PC-9 (cell line): ENCODE data around the gene KIAA0753. TPM values are rescaled to one million over a fixed set of nuclear protein-coding genes. Genes with fewer than 3 reads are reported as not detected.

ENCODE experiments used
- BruUV-seq: library from RNA; stranded (reverse); fragments of 400-500 nt; replicated peaks from 2 replicates; lab custom pipeline; 2021; lab: Mats Ljungman, UMichigan
- CTCF ChIA-PET: fragments of 300-600 bp; sonication (Branson Sonifier 250); formaldehyde crosslinking; loops from one replicate; lab custom pipeline; 2022; ENCODE audit warnings: antibody characterized with exemption; lab: Charles Lee
- POLR2A ChIA-PET: fragments of 300-600 bp; sonication (Branson Sonifier 250); formaldehyde crosslinking; loops from one replicate; lab custom pipeline; 2022; ENCODE audit warnings: antibody characterized with exemption; ENCODE audit not compliant: unreplicated experiment; lab: Charles Lee
- DNase-seq, 2 experiments: peaks; one replicate each; pipeline versions ENCODE4 v3.0.0 to v3.0.0-alpha.2; 2015 to 2022; ENCODE audit warnings: mixed read lengths in 1 of 2
- H2AFZ ChIP-seq: fragments of 200-600 bp; sonication (generic); 2 replicates; pipeline ENCODE4 v1.8.1; 2017; ENCODE audit warnings: antibody characterized with exemption
- H3F3A ChIP-seq: fragments of 200-600 bp; sonication (generic); 2 replicates; pipeline ENCODE4 v1.8.1; 2017; ENCODE audit warnings: antibody characterized with exemption, mild to moderate bottlenecking, low read depth; ENCODE audit not compliant: insufficient read depth
- H3K27ac ChIP-seq: fragments of 200-600 bp; sonication (generic); 2 replicates; pipeline ENCODE4 v1.6.1; 2016; ENCODE audit warnings: mixed run types
- H3K27me3 ChIP-seq: fragments of 200-600 bp; sonication (generic); 2 replicates; pipeline ENCODE4 v1.6.1; 2016; ENCODE audit warnings: low read depth, mixed run types; ENCODE audit not compliant: insufficient read depth
- H3K36me3 ChIP-seq: fragments of 200-600 bp; sonication (generic); 2 replicates; pipeline ENCODE4 v1.6.1; 2016; ENCODE audit warnings: low read depth, mixed run types
- H3K4me1 ChIP-seq: fragments of 200-600 bp; sonication (generic); replicated peaks from 2 replicates; pipeline ENCODE4 v1.6.1; 2016; ENCODE audit warnings: mixed run types; ENCODE audit not compliant: insufficient read depth
- H3K4me2 ChIP-seq: fragments of 200-600 bp; sonication (generic); 2 replicates; pipeline ENCODE4 v1.6.1; 2017; ENCODE audit warnings: mixed run types
- H3K4me3 ChIP-seq: fragments of 200-600 bp; sonication (generic); 2 replicates; pipeline ENCODE4 v1.6.1; 2016; ENCODE audit warnings: mixed run types
- H3K79me2 ChIP-seq: fragments of 200-600 bp; sonication (generic); 2 replicates; pipeline ENCODE4 v1.6.1; 2017; ENCODE audit warnings: low read depth, mixed run types
- H3K9me2 ChIP-seq: fragments of 200-600 bp; sonication (generic); 2 replicates; pipeline ENCODE4 v1.8.1; 2017; ENCODE audit warnings: mild to moderate bottlenecking; ENCODE audit not compliant: insufficient read depth
- H3K9me3 ChIP-seq: fragments of 200-600 bp; sonication (generic); 2 replicates; pipeline ENCODE4 v1.8.1; 2016; ENCODE audit warnings: low read depth; ENCODE audit not compliant: insufficient read depth
- H4K20me1 ChIP-seq: fragments of 200-600 bp; sonication (generic); 2 replicates; pipeline ENCODE4 v1.8.1; 2017; ENCODE audit not compliant: insufficient read depth
- EZH2 ChIP-seq: fragments of 200-600 bp; sonication (generic); IDR thresholded peaks from 2 replicates; pipeline ENCODE4 v1.8.0; 2017; ENCODE audit warnings: antibody characterized with exemption, low read depth
- intact Hi-C: fragments of 100-400 bp; cut with micrococcal nuclease; formaldehyde crosslinking; loops from one replicate; pipeline ENCODE4 v1.10.0; 2022; ENCODE audit not compliant: unreplicated experiment
- total RNA-seq: library from RNA; stranded (reverse); gene quantifications from 2 replicates; pipeline ENCODE4 v1.2.3, GENCODE V29; 2021
- TF ChIP-seq, protein P1 (sequence below): fragments of 200-600 bp; sonication (generic); conservative IDR thresholded peaks from 2 replicates; pipeline ENCODE4 v1.6.1; 2017; ENCODE audit warnings: mixed run types, antibody characterized with exemption, mild to moderate bottlenecking, moderate library complexity

The KIAA0753 gene
- total RNA-seq, 1 experiment from 2014 or later, result 47.0 TPM

DNA sequence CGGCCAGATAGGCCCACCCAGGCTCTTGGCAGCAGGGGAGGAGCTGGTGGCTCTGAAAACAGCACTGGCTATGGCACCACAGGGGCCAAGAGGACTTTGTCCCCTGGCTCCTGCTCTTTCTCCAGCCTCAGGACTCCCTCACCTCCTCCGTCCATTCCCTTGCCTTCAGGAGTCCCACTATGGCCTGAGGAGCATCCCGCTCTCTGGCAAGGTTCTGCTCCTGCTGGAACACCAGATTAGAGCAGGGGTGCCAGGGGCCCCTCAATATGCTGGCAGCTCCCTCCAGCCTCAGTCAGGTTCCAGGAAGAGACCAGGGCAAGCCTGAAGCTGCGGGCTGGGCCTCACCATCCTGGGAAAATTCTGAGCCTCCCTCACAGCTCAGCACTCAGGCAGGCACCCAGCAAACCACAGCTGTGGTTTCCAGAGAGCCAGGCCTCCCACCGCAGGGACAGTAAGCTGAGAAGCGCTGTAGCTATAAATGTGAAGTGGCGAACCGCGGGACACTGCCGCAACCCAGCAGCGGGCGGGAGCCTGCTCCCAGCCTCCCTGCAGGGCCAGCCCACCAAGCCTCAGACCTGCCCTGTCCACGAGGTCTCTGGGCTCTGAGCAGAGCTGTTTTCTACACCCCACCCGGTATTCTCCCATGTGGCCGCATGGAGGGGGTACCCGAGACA lies 36.8 kb upstream of the KIAA0753 start:
- no peaks in the 10 kb centered on the region for H3K9me3 ChIP-seq
- H3K4me1 ChIP-seq, result no peaks in the 10 kb centered on the region
- no peak overlapping the region for H3K4me3 ChIP-seq
- no peaks in the 10 kb centered on the region for H3K36me3 ChIP-seq
- H3F3A ChIP-seq, result no peaks in the 10 kb centered on the region
- no peaks in the 10 kb centered on the region for H3K27me3 ChIP-seq
- intact Hi-C loops, result no loop called here
- no peak for DNase-seq
- H3K4me2 ChIP-seq, result no peak overlapping the region
- no peak overlapping the region for H3K27ac ChIP-seq
- no peaks in the 10 kb centered on the region for H3K79me2 ChIP-seq
- BruUV-seq, result no TSS peak
- CTCF ChIA-PET, result no interaction called here
- TF ChIP-seq EZH2, result no peak
- TF ChIP-seq, protein P1, sequence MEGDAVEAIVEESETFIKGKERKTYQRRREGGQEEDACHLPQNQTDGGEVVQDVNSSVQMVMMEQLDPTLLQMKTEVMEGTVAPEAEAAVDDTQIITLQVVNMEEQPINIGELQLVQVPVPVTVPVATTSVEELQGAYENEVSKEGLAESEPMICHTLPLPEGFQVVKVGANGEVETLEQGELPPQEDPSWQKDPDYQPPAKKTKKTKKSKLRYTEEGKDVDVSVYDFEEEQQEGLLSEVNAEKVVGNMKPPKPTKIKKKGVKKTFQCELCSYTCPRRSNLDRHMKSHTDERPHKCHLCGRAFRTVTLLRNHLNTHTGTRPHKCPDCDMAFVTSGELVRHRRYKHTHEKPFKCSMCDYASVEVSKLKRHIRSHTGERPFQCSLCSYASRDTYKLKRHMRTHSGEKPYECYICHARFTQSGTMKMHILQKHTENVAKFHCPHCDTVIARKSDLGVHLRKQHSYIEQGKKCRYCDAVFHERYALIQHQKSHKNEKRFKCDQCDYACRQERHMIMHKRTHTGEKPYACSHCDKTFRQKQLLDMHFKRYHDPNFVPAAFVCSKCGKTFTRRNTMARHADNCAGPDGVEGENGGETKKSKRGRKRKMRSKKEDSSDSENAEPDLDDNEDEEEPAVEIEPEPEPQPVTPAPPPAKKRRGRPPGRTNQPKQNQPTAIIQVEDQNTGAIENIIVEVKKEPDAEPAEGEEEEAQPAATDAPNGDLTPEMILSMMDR, result no peak
- H3K9me2 ChIP-seq, result no peaks in the 10 kb centered on the region
- H4K20me1 ChIP-seq, result no peaks in the 10 kb centered on the region
- H2AFZ ChIP-seq, result no peak overlapping the region
- POLR2A ChIA-PET, result no interaction called here

DNA sequence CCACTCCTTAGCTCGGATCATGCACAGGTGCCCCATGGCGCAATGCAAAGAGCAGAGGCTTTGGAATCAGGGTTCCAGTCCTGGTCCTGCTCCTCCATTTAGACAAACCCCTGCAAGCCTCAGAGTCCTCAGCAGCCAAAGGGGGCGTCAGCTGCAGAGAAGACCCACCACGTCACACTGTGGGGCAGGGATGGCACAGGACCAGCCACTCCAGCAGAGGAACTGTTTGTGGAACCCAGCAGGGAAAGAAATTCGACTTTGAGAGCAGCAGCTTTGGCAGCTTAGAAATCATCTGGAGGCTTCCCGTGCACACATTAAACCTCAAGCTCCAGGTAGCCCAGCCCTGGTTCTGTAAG lies 36.3 kb upstream of the KIAA0753 start:
- Histone ChIP-seq H3K27ac (no peak overlapping the region), H3K4me2 (no peak overlapping the region), H2AFZ (no peak overlapping the region), H4K20me1 (no peaks in the 10 kb centered on the region), H3F3A (no peaks in the 10 kb centered on the region), H3K4me3 (no peak overlapping the region), H3K27me3 (no peaks in the 10 kb centered on the region), H3K79me2 (no peaks in the 10 kb centered on the region), H3K9me3 (no peaks in the 10 kb centered on the region), H3K36me3 (no peaks in the 10 kb centered on the region), H3K9me2 (no peaks in the 10 kb centered on the region), H3K4me1 (peaks cover under 1% of the 10 kb centered on the region)
- TF ChIP-seq, protein P1, result no peak
- TF ChIP-seq EZH2, result no peak
- ChIA-PET POLR2A (interaction anchor here (0.6 kb wide), 1 partner anchor 26 kb away, joined by 8 read pairs; the partner anchor contains the start of gene MED31), CTCF (no interaction called here)
- no TSS peak for BruUV-seq
- intact Hi-C loops, result no loop called here
- no peak for DNase-seq

DNA sequence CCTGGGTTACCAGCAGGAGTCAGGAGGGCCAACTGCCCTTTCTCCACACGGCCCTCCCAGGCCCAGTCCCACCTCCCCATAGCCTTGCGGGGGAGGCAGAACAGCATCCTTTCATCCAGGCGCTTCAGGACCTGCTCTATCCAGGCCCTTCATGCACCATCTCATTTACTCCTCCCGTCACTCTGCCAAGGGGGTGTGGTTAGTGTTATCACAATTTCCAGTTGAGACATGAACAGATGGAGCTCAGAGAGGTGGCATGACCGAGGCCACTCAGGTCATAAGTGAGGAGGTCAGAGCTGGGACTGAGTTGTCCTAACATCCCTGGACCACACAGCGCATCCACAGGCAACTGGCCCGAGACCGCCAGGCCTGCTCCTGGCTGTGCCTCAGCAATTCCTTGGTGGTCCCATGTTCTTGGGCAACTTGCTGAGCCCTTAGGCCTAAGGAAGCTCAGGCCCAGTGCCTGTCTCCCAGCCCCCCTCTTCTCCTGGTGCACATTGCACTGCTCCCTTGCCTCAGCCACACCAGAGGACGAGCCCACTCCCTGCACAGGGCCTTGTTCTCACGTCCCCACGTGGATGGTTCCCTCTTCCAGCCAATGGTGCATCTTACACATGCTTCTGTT lies 34.8 kb upstream of the KIAA0753 start:
- BruUV-seq, result no TSS peak
- ChIA-PET CTCF (no interaction called here), POLR2A (no interaction called here)
- Histone ChIP-seq H3K27me3 (no peaks in the 10 kb centered on the region), H2AFZ (no peak overlapping the region), H3K36me3 (no peaks in the 10 kb centered on the region), H3K79me2 (no peaks in the 10 kb centered on the region), H3K9me2 (no peaks in the 10 kb centered on the region), H3K4me1 (peaks cover 15% of the 10 kb centered on the region), H3F3A (peaks cover 14% of the 10 kb centered on the region), H3K4me3 (no peak overlapping the region), H4K20me1 (no peaks in the 10 kb centered on the region), H3K4me2 (no peak overlapping the region), H3K9me3 (no peaks in the 10 kb centered on the region), H3K27ac (no peak overlapping the region)
- TF ChIP-seq, protein P1, result no peak
- DNase-seq, result no peak
- intact Hi-C loops, result no loop called here
